RCC 7860 (cell line): ENCODE measurements around the gene PCNX3.
A peak's percentile ranks its signal among the peaks of the same experiment; 100 is the strongest.
"Not testable (repeated sequence)": the region's sequence is repeated elsewhere in the genome, so short reads cannot be mapped to it uniquely, and the experiment has no call there.

Experiments
- DNase-seq: peaks from one replicate; pipeline ENCODE4 v3.0.0-alpha.2; 2015; ENCODE audit warnings: low spot score
- FAIRE-seq: peaks from 2 replicates; lab custom pipeline; 2012; peaks lifted over from hg19 to GRCh38; lab: Jason Lieb, UNC

Gene PCNX3

GRCh38 chr11:65651589-65652510 is 36.3 kb downstream of the PCNX3 start:
- DNase-seq (no peak), FAIRE-seq (no peak)

GRCh38 chr11:65652511-65653228 is 37.1 kb downstream of the PCNX3 start:
- DNase-seq (peak; percentile 81), FAIRE-seq (no peak)

DNA sequence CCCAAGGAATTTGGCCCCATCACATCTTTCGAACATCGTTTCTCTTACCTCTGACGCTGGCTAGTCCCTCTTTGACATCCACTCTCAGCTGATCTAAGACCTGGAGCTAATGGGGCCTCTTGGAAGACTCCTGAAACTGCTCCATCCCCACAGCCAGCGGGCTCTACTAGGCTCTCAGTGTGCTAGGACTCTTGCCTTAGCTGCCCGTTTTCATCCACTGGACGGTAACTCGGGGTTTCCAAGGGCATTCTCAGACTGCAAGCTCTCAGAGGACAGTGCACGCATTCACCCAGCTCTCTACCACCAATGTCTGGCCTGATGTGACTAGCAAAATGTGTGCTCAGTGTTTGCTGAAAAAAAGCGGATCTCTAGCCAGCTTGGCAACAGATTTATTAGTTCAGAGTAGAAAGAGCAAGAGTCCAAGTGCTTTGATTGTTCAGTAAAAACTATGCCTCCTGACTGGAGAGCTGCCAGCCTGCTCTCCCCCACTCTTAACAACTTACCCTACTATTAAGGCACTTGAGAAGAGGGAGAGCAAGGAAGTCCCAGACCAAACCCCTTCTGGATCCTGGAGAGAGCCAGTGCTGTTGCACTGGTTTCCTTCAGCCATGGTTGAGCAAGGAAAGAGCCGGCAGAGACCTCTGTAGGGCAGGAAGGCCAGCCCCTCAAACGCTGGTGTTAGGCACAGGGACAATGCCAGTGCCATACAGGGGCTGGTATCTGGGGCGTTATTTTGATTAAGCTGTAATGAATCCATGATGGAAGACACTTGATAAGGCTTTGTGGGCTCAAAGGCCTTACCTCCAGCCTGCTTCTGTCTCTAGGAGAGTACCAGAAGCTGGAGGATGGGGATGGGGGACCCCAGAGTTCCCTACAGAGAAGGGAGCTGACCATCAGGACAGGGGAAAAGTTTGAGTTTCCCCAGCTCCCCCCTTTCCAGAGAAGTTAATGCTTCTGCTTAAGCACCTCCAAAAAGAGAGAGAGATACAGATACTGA is 38.0 kb downstream of the PCNX3 start:
- FAIRE-seq (no peak), DNase-seq (no peak)

DNA sequence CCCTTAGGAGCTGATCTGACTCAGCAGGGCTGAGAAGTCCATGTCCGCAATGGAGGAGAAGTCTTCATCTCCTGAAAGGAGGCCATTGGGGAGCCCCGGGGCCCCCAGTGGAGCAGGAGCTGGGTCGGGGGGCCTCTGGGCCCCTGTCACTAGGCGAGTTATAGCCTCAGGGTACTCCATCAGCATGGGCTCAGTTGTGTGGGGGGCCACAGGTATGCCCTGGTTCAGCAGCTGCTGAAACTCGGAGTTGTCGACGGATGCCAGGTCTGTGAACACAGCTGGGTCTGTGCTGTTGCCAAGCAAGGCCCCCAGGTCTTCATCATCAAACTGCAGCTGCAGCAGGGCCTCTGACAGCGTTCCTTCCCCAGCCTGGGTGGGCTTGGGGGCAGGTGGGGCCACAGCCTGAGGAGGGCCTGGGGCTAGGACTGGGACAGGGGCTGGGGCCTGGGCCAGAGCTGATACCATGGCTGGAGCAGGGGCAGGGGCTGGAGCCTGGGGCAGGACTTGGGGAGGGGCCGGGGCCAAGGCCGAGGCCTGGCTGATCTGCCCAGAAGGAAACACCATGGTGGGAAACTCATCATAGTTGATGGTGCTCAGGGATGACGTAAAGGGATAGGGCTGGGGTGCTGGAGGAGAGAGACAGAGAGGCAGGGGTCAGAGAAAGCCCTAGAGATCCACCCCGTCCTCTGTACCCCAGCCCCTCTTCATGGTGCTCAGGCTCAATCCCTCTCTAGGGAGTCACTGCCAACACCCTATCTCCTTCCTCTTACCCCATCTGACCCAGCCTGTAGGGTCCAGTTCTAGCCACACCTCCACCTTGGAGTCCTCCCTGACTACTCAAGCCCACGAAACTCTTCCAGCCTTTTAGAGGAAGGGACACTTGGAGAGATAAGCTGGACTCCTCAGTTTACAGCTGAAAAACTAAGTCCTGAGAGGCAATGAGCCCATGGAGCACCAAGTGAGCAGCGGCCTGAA is 39.1 kb downstream of the PCNX3 start:
- FAIRE-seq, result no peak
- DNase-seq, result no peak

- no peak for FAIRE-seq
- DNase-seq, result no peak
These were observed 40.2 kb downstream of the PCNX3 start for GRCh38 chr11:65655570-65656332.

DNA sequence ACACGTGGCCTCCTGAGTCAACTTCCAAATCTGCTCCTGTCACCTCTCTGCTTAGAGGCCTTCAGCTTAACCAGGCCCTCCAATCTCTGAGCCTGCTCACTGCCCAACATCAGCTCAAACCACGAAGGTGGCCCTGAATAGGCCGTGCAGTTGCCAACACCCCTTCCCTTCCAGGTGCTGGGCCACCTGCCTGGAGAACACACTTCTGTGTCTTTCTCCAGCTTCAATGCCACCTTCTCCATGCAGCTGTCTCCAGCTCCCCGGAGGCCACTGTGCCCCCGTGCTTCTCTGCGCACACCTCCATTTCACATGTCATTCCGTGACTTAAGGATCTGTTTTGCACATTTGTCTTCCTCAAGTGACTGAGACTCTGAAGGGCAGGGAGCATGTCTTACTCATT is 41.9 kb downstream of the PCNX3 start:
- FAIRE-seq (no peak), DNase-seq (no peak)

- no peak for FAIRE-seq
These were observed 42.8 kb downstream of the PCNX3 start for GRCh38 chr11:65658174-65659021.

DNA sequence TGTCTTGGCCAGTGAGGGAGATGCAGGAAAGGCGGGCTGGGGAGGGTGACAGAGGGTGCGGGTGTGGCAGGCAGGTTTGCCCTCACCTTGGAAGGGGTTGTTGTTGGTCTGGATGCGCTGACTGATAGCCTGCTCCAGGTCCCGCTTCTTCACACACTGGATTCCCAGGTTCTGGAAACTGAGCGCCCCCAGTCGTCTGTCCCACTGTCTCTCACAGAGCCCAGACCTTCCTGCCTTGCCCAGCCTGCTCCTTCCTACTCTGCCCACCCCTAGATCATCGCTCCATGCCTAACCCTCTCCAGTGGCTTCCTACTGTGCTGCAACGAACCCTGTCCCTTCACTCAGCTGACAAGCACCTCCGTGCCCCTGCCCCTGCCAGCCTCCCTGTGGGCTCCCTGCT is 44.5 kb downstream of the PCNX3 start:
- FAIRE-seq, result no peak
- DNase-seq, result no peak

More at GRCh38 chr11:65658174-65659021, 42.8 kb downstream of the PCNX3 start:
- no peak for DNase-seq

DNA sequence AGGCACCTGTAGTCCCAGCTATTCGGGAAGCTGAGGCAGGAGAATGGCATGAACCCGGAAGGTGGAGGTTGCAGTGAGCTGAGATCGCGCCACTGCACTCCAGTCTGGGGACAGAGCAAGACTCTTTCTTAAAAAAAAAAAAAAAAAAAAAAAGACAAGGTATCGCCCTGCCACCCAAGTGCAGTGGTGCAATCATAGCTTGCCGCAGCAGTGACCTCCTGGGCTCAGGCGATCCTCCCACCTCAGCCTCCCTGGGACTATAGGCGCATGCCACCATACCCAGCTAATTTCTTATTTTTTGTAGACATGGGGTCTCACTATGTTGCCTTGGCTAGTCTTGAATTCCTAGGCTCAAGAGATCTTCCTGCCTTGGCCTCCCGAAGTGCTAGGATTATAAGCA is 45.3 kb downstream of the PCNX3 start:
- DNase-seq, FAIRE-seq: not testable (repeated sequence)

DNA sequence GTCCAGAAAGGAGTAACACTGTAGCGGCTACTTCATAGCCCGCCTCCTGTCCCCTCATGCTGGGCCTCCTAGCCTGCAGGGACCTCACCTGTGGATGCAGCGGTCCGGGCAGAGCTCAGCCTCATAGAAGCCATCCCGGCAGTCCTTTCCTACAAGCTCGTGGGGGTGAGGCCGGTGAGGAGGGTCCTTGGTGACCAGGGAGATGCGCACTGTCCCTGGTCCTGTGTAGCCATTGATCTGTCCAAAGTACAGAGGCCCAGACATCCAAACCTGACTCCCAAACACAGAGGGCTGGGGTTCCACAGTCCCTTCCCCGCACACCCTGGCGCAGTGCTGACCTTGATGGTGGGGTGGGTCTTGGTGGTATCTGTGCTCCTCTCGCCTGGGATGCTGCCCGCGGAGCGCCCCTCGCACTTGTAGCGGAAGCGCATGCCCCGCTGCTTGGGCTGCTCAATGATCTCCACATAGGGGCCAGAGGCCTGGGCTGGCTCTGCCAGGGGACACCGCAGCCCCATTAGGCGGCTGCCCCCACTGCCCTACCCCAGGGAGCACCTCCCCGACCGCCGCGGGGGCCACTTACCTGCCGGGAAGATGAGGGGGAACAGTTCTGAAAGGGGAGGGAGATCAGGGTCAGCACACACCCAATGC is 46.1 kb downstream of the PCNX3 start:
- FAIRE-seq (no peak), DNase-seq (no peak)

DNA sequence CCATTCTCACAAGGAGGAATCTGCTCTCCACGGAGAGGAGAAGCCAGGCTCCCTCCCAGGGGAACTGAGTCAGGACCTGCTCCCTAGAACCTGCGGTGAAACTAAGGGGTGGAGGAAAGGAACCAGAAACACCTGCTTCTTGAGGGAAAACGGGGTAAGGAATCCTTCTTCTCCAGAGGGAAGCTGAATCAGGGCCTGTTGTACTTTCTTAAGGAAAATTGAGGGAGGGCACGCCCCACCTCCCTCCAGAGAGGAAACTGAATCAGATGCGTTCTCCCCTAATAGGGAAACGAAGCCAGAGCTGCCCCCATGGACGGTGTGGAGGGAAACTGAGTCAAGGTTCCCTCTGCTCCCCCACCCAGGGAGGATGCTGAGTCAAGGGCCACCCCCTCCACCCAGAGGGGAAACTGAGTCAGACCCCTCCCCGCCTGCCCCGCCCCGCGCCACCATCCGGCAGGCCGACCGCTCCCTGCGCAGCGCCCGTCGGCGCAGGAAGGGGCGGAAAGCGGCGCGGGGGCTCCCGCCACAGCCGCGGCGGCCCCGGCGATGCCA is 46.7 kb downstream of the PCNX3 start:
- DNase-seq (no peak), FAIRE-seq (no peak)

GRCh38 chr11:65662799-65663638 is 47.4 kb downstream of the PCNX3 start, which contains the start of gene RELA:
TSS of gene RELA (minus strand) at chr11:65662916. CDS start at chr11:65662832, 84 bp downstream.
- DNase-seq, result peak; percentile 87
- FAIRE-seq, result no peak

DNA sequence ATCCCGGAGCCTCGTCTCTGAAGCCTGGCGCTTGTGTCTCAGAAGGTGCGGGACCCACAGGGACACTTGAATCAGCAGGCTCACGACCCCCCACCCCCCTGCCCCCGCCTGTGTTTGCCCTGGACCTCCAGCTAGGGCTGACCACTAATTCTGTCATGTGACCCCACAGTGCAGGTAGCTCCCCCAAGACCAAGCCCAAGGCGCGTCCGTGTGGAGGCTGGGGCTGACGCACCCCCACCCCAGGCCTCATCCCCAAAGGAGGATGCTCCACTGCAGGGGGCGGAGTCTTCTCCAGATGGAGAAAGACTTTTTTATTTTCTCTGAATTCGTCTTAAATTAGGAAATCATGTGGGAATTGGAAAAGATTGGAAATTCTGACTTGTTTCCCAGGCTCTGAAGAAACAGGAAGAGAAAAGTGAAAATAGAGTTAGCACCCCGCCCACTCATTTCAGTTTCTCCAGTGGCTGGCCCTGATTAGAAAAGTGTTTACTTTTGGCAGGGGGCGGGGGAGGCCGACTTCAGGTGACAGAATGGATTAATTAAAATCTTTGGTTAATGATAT is 48.1 kb downstream of the PCNX3 start:
- FAIRE-seq (no peak), DNase-seq (no peak)

DNA sequence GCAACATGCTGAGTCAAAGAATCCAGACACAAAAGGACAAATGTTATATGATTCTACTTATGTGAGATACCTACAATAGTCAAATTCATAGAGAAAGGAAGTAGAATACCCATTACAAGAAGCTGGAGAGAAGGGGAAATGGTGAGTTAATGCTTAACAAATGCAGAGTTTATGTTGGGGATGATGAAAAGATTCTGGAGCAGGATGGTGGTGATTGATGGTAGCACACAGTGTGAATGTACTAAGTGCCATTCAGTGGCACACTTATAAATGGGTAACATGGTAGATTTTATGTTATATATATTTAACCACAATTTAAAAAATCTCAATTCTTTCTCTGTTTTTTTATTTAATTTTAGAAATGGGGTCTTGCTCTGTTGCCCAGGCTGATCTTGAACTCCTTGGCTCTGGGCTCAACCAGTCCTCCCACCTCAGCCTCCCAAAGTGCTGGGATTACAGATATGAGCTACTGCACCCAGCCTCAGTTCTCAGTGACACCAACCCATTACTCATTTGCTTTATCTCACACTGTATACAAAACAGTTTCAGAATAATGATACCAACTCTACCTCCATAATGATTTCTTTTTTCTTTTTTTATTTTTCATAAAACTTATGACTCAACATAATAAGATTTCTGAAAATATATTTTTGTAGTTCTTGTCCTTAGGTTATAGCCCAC is 56.7 kb downstream of the PCNX3 start:
- FAIRE-seq, result no peak
- no peak for DNase-seq

- no peak for FAIRE-seq
- no peak for DNase-seq
These were observed 57.4 kb downstream of the PCNX3 start for GRCh38 chr11:65672982-65673381.
